PC-3 (cell line): ENCODE measurements around the gene HAND1. TPM values are rescaled to one million over a fixed set of nuclear protein-coding genes. Genes with fewer than 3 reads are reported as not detected.

Experiments
- ATAC-seq: fragments of 200-7000 bp; cut with Tn5 transposase; 2 replicates; pipeline ENCODE4 v1.9.1; 2020; ENCODE audit warnings: mild to moderate bottlenecking, moderate library complexity
- BruUV-seq: library from RNA; stranded (reverse); fragments of 400-500 nt; replicated peaks from 2 replicates; lab custom pipeline; 2021; lab: Mats Ljungman, UMichigan
- CTCF ChIA-PET: fragments of 300-600 bp; sonication (Branson Sonifier 250); formaldehyde crosslinking; loops from one replicate; lab custom pipeline; 2022; ENCODE audit warnings: antibody characterized with exemption; lab: Charles Lee
- POLR2A ChIA-PET: fragments of 300-600 bp; sonication (Branson Sonifier 250); formaldehyde crosslinking; loops from one replicate; lab custom pipeline; 2022; ENCODE audit warnings: antibody characterized with exemption; ENCODE audit not compliant: unreplicated experiment; lab: Charles Lee
- DNase-seq: peaks from one replicate; pipeline ENCODE4 v3.0.0-alpha.2; 2015
- H2AFZ ChIP-seq: fragments of 300-600 bp; sonication (generic); 2 replicates; pipeline ENCODE4 v1.6.0; 2016; ENCODE audit warnings: antibody characterized with exemption, low read length
- H3F3A ChIP-seq: fragments of 300-600 bp; sonication (generic); one replicate; pipeline ENCODE4 v1.6.0; 2017; ENCODE audit warnings: antibody characterized with exemption, low read length, control low read depth, mild to moderate bottlenecking; ENCODE audit not compliant: unreplicated experiment
- H3K27ac ChIP-seq: fragments of 300-600 bp; sonication (generic); 2 replicates; pipeline ENCODE4 v1.5.1; 2016; ENCODE audit warnings: mild to moderate bottlenecking, low read length
- H3K27me3 ChIP-seq: fragments of 300-600 bp; sonication (generic); 2 replicates; pipeline ENCODE4 v1.6.1; 2016; ENCODE audit warnings: low read length, mixed read lengths
- H3K36me3 ChIP-seq: fragments of 300-600 bp; sonication (generic); 2 replicates; pipeline ENCODE4 v1.6.1; 2016; ENCODE audit warnings: low read depth, mixed run types, low read length, mixed read lengths
- H3K4me1 ChIP-seq: fragments of 300-600 bp; sonication (generic); 2 replicates; pipeline ENCODE4 v1.5.1; 2016; ENCODE audit warnings: low read length; ENCODE audit not compliant: insufficient read depth
- H3K4me2 ChIP-seq: fragments of 300-600 bp; sonication (generic); 2 replicates; pipeline ENCODE4 v1.6.0; 2016; ENCODE audit warnings: low read length
- H3K4me3 ChIP-seq: fragments of 300-600 bp; sonication (generic); 2 replicates; pipeline ENCODE4 v1.5.1; 2016; ENCODE audit warnings: mild to moderate bottlenecking, low read length, mixed read lengths
- H3K79me2 ChIP-seq: fragments of 300-600 bp; sonication (generic); 2 replicates; pipeline ENCODE4 v1.6.1; 2017; ENCODE audit warnings: low read length, mixed read lengths
- H3K9ac ChIP-seq: fragments of 300-600 bp; sonication (generic); 2 replicates; pipeline ENCODE4 v1.6.0; 2016; ENCODE audit warnings: mild to moderate bottlenecking, low read length
- H3K9me2 ChIP-seq: fragments of 300-600 bp; sonication (generic); replicated peaks from 2 replicates; pipeline ENCODE4 v1.6.1; 2016; ENCODE audit warnings: mixed run types, low read length, mixed read lengths
- H3K9me3 ChIP-seq: fragments of 300-600 bp; sonication (generic); 2 replicates; pipeline ENCODE4 v1.6.1; 2016; ENCODE audit warnings: low read length, mixed read lengths
- H4K20me1 ChIP-seq: fragments of 300-600 bp; sonication (generic); 2 replicates; pipeline ENCODE4 v1.6.1; 2016; ENCODE audit warnings: low read length, mixed read lengths
- CTCF ChIP-seq: fragments of 300-600 bp; sonication (generic); conservative IDR thresholded peaks from 2 replicates; pipeline ENCODE4 v1.5.1; 2017; ENCODE audit warnings: antibody characterized with exemption, low read depth, mild to moderate bottlenecking, low read length
- EZH2 ChIP-seq: fragments of 300-600 bp; sonication (generic); IDR thresholded peaks from one replicate; pipeline ENCODE4 v1.6.1; 2017; ENCODE audit warnings: antibody characterized with exemption, mild to moderate bottlenecking, low read length; ENCODE audit not compliant: unreplicated experiment
- EZH2phosphoT487 ChIP-seq: fragments of 300-600 bp; sonication (generic); IDR thresholded peaks from 2 replicates; pipeline ENCODE4 v1.6.1; 2018; ENCODE audit warnings: mild to moderate bottlenecking, antibody characterized with exemption, low read length, borderline replicate concordance
- intact Hi-C: fragments of 100-400 bp; cut with micrococcal nuclease; formaldehyde crosslinking; loops from 2 replicates; pipeline ENCODE4 v1.9.0; 2023
- total RNA-seq: library from RNA; depleted of rRNA; stranded (reverse); fragments of >200 nt; gene quantifications from 2 replicates; pipeline ENCODE4 v1.2.3, GENCODE V29; 2014

HAND1 gene
- total RNA-seq, 1 experiment from 2014 or later: not detected

DNA sequence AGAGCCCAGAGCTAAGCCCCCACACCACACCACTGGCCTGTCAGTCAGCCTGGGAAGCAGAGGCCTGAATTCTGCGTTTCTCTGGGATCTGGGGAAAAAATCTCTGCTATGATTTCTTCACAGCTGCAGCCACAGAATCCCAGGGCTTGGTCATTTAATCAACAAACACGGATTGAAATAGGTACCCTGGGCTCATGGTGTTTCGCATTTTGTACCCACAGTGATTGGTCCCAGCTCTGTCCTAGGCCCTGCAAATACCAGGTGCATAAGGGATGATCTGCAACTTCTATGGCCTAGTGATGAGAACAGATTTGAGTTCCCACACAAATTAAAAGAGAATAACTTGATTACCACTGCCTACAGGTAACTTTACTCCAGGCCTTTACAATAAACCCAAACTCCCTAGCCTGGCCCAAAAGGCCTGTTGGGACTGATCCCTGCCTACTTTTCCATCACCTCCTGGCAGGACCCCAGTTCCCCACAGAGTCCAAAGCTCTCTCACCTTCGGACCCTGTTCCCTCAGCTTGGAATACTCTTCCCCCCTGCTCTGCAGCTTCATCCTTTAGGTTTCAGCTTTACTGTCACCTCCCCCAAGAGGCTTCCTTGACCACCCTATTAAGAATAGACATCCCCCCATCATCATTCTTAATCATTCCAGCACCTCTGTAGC lies 46.9 kb downstream of the HAND1 start:
- ATAC-seq (no peak), DNase-seq (no peak)
- Histone ChIP-seq H3K36me3 (no peaks in the 10 kb centered on the region), H3K4me3 (no peak overlapping the region), H3K9ac (no peak overlapping the region), H3K4me1 (no peaks in the 10 kb centered on the region), H3K79me2 (no peaks in the 10 kb centered on the region), H4K20me1 (no peaks in the 10 kb centered on the region), H2AFZ (no peak overlapping the region), H3K9me3 (no peaks in the 10 kb centered on the region), H3K4me2 (no peak overlapping the region), H3F3A (no peaks in the 10 kb centered on the region), H3K27ac (no peak overlapping the region), H3K27me3 (no peaks in the 10 kb centered on the region), H3K9me2 (no peaks in the 10 kb centered on the region)
- ChIA-PET CTCF (no interaction called here), POLR2A (no interaction called here)
- intact Hi-C loops: no loop called here
- TF ChIP-seq EZH2 (no peak), EZH2phosphoT487 (no peak), CTCF (no peak)
- BruUV-seq: no TSS peak

DNA sequence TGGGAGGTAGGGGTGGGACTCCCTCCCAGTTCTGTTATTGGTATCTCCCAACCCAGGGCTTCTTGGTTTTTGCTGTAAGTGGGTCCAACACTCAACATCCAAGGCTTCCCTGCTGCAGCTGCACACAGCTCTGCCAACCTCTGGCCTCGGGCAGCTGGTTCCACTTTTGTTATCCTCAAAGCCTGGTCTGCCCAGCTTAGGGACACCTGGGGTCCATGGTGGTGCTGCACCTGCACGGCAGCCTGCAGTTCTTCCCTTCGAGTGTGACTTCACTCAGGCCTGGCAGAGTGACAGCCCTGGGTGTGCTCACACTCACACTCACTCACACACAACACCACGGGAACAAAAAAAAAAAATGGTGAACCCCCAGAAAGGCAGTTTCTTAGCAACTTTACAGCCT lies 47.6 kb downstream of the HAND1 start:
- no peaks in the 10 kb centered on the region for H3K9me3 ChIP-seq
- ChIA-PET CTCF (no interaction called here), POLR2A (no interaction called here)
- H3K79me2 ChIP-seq: no peaks in the 10 kb centered on the region
- no peak for TF ChIP-seq CTCF
- no peak for TF ChIP-seq EZH2
- TF ChIP-seq EZH2phosphoT487: no peak
- H3K4me3 ChIP-seq: no peak overlapping the region
- H4K20me1 ChIP-seq: no peaks in the 10 kb centered on the region
- no peaks in the 10 kb centered on the region for H3F3A ChIP-seq
- H3K4me2 ChIP-seq: no peak overlapping the region
- DNase-seq (no peak), ATAC-seq (no peak)
- H3K9me2 ChIP-seq: no peaks in the 10 kb centered on the region
- H3K36me3 ChIP-seq: no peaks in the 10 kb centered on the region
- intact Hi-C loops: no loop called here
- no peaks in the 10 kb centered on the region for H3K4me1 ChIP-seq
- BruUV-seq: no TSS peak
- no peak overlapping the region for H2AFZ ChIP-seq
- no peaks in the 10 kb centered on the region for H3K27me3 ChIP-seq
- H3K27ac ChIP-seq: no peak overlapping the region
- H3K9ac ChIP-seq: no peak overlapping the region

GRCh38 chr5:154429341-154429740 lies 48.7 kb downstream of the HAND1 start:
- H3K4me3 ChIP-seq: no peak overlapping the region
- no peak for ATAC-seq
- no peaks in the 10 kb centered on the region for H3F3A ChIP-seq
- H3K79me2 ChIP-seq: no peaks in the 10 kb centered on the region
- BruUV-seq: no TSS peak
- no peak for DNase-seq
- no peaks in the 10 kb centered on the region for H3K27me3 ChIP-seq
- ChIA-PET CTCF (no interaction called here), POLR2A (no interaction called here)
- intact Hi-C loops: no loop called here
- TF ChIP-seq CTCF (no peak), EZH2phosphoT487 (no peak), EZH2 (no peak)
- H3K9me3 ChIP-seq: no peaks in the 10 kb centered on the region
- H3K9me2 ChIP-seq: no peaks in the 10 kb centered on the region
- no peak overlapping the region for H3K9ac ChIP-seq
- no peaks in the 10 kb centered on the region for H3K36me3 ChIP-seq
- no peaks in the 10 kb centered on the region for H4K20me1 ChIP-seq
- no peak overlapping the region for H2AFZ ChIP-seq
- no peak overlapping the region for H3K27ac ChIP-seq
- H3K4me2 ChIP-seq: no peak overlapping the region
- no peaks in the 10 kb centered on the region for H3K4me1 ChIP-seq
